ENCODE data around the gene MPRIP.

The MPRIP gene

DNA sequence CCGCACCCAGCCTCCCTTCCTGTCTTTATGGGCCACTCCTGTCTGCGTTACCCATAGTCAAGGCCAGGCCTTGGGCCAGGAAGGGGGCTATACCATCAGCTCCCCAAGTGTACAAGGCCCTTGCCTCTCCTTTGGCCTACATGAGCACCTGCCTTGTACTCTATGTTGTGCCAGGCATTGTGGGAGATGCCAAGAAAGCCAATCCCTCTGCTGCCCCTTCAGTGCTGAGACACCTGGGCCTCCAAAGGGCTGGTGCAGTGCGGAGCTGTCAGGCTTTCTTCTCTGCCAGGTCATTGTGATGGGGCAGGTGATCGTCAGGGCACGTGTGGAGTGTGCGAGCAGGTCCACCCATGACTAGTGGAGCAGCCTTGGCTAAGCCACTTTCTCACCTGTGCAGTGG is 59.9 kb downstream of the MPRIP start:
- FAIRE-seq (no peak), DNase-seq (ENCODE audit: insufficient read length, low spot score) (no peak)
- TF ChIP-seq SPI1 (IDR thresholded peaks at IDR 0.05; ENCODE audit: low read depth, low read length) (no peak), PAX5 (IDR thresholded peaks at IDR 0.05; ENCODE audit: insufficient read depth, low read length, severe bottlenecking) (no peak), POLR2AphosphoS5 (IDR thresholded peaks at IDR 0.05; ENCODE audit: low read depth, low read length) (no peak)

DNA sequence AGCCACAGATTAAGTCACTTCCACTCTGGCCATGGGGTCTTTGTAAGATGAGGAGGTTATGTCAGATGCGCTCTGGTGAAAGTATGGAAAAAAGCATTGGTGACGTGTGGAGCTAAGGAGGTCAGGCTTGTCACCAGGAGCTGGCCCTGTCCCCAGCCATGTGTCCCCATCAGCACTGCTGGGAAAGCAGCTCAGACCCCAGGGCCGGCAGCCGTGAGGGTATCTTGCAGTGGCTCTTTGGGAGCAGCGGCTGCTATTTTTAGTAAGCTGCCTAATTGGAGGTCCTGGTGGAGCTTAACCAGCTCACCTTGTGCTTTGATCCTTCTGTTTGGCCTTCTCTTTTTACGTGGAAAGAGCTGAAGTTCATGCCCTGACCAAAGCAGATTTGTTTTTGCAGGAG is 60.9 kb downstream of the MPRIP start:
- FAIRE-seq, result no peak

DNA sequence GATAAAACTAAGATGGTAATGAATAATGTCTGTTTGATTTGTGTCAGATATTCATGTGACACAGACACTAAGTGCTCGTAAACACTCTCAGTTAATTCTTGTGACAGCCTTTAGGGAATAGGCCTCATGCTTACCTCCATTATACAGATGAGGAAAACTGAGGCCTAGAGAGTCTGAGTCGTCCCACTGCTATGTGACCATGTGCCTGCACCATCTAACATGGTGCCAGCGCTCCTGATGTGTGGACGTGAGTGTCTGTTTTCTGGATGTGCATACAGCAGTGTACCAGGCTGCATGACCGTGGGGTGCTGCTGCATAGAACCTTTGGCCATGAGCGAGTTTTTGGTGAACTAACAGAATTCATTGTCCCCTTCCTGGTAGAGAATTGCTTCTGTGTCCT is 61.8 kb downstream of the MPRIP start:
- FAIRE-seq, result no peak
- no peak for DNase-seq (ENCODE audit: insufficient read length, low spot score)
- TF ChIP-seq POLR2AphosphoS5 (IDR thresholded peaks at IDR 0.05; ENCODE audit: low read depth, low read length) (no peak), SPI1 (IDR thresholded peaks at IDR 0.05; ENCODE audit: low read depth, low read length) (no peak), PAX5 (IDR thresholded peaks at IDR 0.05; ENCODE audit: insufficient read depth, low read length, severe bottlenecking) (no peak), TAF1 (IDR thresholded peaks at IDR 0.05; ENCODE audit: low read depth, low read length) (no peak), POLR2A (IDR thresholded peaks at IDR 0.05; ENCODE audit: low read depth, low read length) (no peak), POU2F2 (IDR thresholded peaks at IDR 0.05; ENCODE audit: low read depth, low read length) (no peak)

More for the DNA sequence above, 60.9 kb downstream of the MPRIP start:
- TF ChIP-seq SPI1 (IDR thresholded peaks at IDR 0.05; ENCODE audit: low read depth, low read length) (no peak), TAF1 (IDR thresholded peaks at IDR 0.05; ENCODE audit: low read depth, low read length) (no peak), POU2F2 (IDR thresholded peaks at IDR 0.05; ENCODE audit: low read depth, low read length) (no peak), POLR2A (IDR thresholded peaks at IDR 0.05; ENCODE audit: low read depth, low read length) (no peak), POLR2AphosphoS5 (IDR thresholded peaks at IDR 0.05; ENCODE audit: low read depth, low read length) (no peak), PAX5 (IDR thresholded peaks at IDR 0.05; ENCODE audit: insufficient read depth, low read length, severe bottlenecking) (no peak)
- no peak for DNase-seq (ENCODE audit: insufficient read length, low spot score)

DNA sequence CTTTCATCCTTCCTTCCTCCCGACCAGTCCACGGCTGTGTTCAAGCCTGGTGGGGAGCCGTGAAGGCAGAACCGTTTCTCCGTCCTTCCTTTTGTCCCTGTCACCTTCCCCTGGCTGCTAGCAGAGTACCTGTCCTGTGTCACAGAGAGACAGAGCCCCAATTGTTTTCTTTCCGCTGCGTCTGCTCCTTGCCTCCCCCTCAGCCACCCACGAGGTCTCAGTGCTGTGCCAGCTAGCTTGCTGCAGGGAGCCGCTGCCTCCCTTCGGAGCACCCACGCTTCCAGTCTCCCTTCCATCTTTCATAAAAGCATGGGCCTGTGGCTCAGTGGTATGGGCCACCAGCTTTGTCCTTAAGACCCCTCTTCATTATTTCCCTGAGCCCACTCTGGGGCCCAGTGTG is 62.2 kb downstream of the MPRIP start:
- FAIRE-seq (no peak), DNase-seq (ENCODE audit: insufficient read length, low spot score) (no peak)
- TF ChIP-seq POLR2A (IDR thresholded peaks at IDR 0.05; ENCODE audit: low read depth, low read length) (no peak), TAF1 (IDR thresholded peaks at IDR 0.05; ENCODE audit: low read depth, low read length) (no peak), POLR2AphosphoS5 (IDR thresholded peaks at IDR 0.05; ENCODE audit: low read depth, low read length) (no peak), SPI1 (IDR thresholded peaks at IDR 0.05; ENCODE audit: low read depth, low read length) (no peak), POU2F2 (IDR thresholded peaks at IDR 0.05; ENCODE audit: low read depth, low read length) (no peak), PAX5 (IDR thresholded peaks at IDR 0.05; ENCODE audit: insufficient read depth, low read length, severe bottlenecking) (no peak)

GRCh38 chr17:17105976-17106375 is 63.7 kb downstream of the MPRIP start:
- DNase-seq (ENCODE audit: insufficient read length, low spot score) (no peak), FAIRE-seq (no peak)
- TF ChIP-seq POLR2AphosphoS5 (IDR thresholded peaks at IDR 0.05; ENCODE audit: low read depth, low read length) (no peak), POLR2A (IDR thresholded peaks at IDR 0.05; ENCODE audit: low read depth, low read length) (no peak)

DNA sequence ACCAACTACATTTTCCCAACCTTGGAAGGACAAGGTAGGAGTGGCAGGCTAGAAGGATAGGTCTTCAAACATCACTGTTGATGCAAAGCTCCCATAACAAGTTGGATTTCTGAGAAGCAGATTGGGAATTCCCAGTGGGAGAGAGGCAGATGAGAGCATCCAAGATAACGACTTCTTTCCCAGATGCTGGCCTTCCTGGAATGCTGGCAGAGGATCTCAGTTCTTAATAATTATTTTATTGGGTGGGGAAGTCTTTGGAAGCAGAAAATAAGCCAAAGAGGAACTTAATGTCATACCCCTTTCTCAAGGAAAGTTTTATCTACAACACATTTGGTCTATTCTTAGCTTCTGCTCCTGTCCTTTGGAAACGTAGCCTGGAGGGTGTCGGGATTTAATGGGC is 64.5 kb downstream of the MPRIP start:
- DNase-seq (ENCODE audit: insufficient read length, low spot score) (no peak), FAIRE-seq (no peak)
- TF ChIP-seq POU2F2 (IDR thresholded peaks at IDR 0.05; ENCODE audit: low read depth, low read length) (no peak), POLR2AphosphoS5 (IDR thresholded peaks at IDR 0.05; ENCODE audit: low read depth, low read length) (no peak), TAF1 (IDR thresholded peaks at IDR 0.05; ENCODE audit: low read depth, low read length) (no peak), PAX5 (IDR thresholded peaks at IDR 0.05; ENCODE audit: insufficient read depth, low read length, severe bottlenecking) (no peak), SPI1 (IDR thresholded peaks at IDR 0.05; ENCODE audit: low read depth, low read length) (no peak), POLR2A (IDR thresholded peaks at IDR 0.05; ENCODE audit: low read depth, low read length) (no peak)

DNA sequence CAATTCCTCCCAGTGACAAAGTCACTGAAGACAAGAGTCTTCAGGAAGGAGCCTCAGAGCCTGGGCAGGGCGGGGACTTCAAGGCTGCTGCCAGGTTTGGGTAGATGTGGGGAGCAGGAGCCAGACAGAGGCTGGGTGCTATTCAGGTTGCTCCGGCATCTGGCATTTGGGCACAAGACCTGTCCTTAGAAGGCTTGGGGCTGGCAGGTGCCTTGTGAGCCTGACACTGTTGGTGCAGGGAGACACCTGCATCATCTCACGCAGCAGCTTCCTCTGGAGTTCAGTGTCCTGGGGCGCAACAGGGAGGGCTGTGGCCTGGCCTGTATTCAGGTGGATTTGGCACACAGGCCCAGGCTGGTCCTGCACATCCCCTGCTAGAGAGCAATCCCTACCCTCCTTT is 65.0 kb downstream of the MPRIP start:
- DNase-seq (ENCODE audit: insufficient read length, low spot score) (no peak), FAIRE-seq (no peak)
- TF ChIP-seq TAF1 (IDR thresholded peaks at IDR 0.05; ENCODE audit: low read depth, low read length) (no peak), POLR2AphosphoS5 (IDR thresholded peaks at IDR 0.05; ENCODE audit: low read depth, low read length) (no peak), POLR2A (IDR thresholded peaks at IDR 0.05; ENCODE audit: low read depth, low read length) (no peak), PAX5 (IDR thresholded peaks at IDR 0.05; ENCODE audit: insufficient read depth, low read length, severe bottlenecking) (no peak), SPI1 (IDR thresholded peaks at IDR 0.05; ENCODE audit: low read depth, low read length) (no peak), POU2F2 (IDR thresholded peaks at IDR 0.05; ENCODE audit: low read depth, low read length) (no peak)

GRCh38 chr17:17107891-17108431 is 65.7 kb downstream of the MPRIP start:
- no peak for DNase-seq (ENCODE audit: insufficient read length, low spot score)
- no peak for FAIRE-seq
- no peak for TF ChIP-seq POLR2AphosphoS5 (IDR thresholded peaks at IDR 0.05; ENCODE audit: low read depth, low read length)
- TF ChIP-seq POU2F2 (IDR thresholded peaks at IDR 0.05; ENCODE audit: low read depth, low read length), result no peak
- TF ChIP-seq PAX5 (IDR thresholded peaks at IDR 0.05; ENCODE audit: insufficient read depth, low read length, severe bottlenecking), result no peak
- TF ChIP-seq SPI1 (IDR thresholded peaks at IDR 0.05; ENCODE audit: low read depth, low read length), result no peak
- TF ChIP-seq POLR2A (IDR thresholded peaks at IDR 0.05; ENCODE audit: low read depth, low read length), result no peak
- TF ChIP-seq TAF1 (IDR thresholded peaks at IDR 0.05; ENCODE audit: low read depth, low read length), result no peak

GRCh38 chr17:17108451-17109049 is 66.3 kb downstream of the MPRIP start:
- DNase-seq (ENCODE audit: insufficient read length, low spot score), result no peak
- TF ChIP-seq SPI1 (IDR thresholded peaks at IDR 0.05; ENCODE audit: low read depth, low read length), result no peak
- TF ChIP-seq POU2F2 (IDR thresholded peaks at IDR 0.05; ENCODE audit: low read depth, low read length), result no peak
- TF ChIP-seq TAF1 (IDR thresholded peaks at IDR 0.05; ENCODE audit: low read depth, low read length), result no peak
- TF ChIP-seq POLR2AphosphoS5 (IDR thresholded peaks at IDR 0.05; ENCODE audit: low read depth, low read length), result no peak
- no peak for TF ChIP-seq POLR2A (IDR thresholded peaks at IDR 0.05; ENCODE audit: low read depth, low read length)
- no peak for TF ChIP-seq PAX5 (IDR thresholded peaks at IDR 0.05; ENCODE audit: insufficient read depth, low read length, severe bottlenecking)
- FAIRE-seq, result peak; percentile 28

DNA sequence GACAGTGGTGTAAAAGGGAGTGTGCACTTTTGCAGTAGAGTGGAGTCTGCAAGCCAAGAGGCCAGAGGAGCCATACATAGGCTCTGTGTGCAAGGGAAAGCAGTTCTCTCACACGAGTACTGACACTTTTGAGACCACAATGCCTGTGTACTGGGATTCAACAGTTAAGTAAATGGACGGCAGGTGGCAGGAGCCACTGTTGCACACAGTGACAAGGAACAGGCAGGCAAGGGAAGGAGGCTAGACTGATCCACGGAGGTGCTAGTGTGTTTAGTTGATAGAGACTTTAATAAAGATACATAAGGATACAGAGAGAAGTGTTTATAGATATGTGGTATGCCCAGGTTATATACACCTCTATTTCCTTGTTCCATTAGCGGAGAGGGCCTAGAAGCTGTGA is 67.0 kb downstream of the MPRIP start:
- no peak for FAIRE-seq

More for the DNA sequence above, 67.0 kb downstream of the MPRIP start:
- DNase-seq (ENCODE audit: insufficient read length, low spot score), result no peak
- TF ChIP-seq POLR2AphosphoS5 (IDR thresholded peaks at IDR 0.05; ENCODE audit: low read depth, low read length) (no peak), SPI1 (IDR thresholded peaks at IDR 0.05; ENCODE audit: low read depth, low read length) (no peak), TAF1 (IDR thresholded peaks at IDR 0.05; ENCODE audit: low read depth, low read length) (no peak), PAX5 (IDR thresholded peaks at IDR 0.05; ENCODE audit: insufficient read depth, low read length, severe bottlenecking) (no peak), POU2F2 (IDR thresholded peaks at IDR 0.05; ENCODE audit: low read depth, low read length) (no peak), POLR2A (IDR thresholded peaks at IDR 0.05; ENCODE audit: low read depth, low read length) (no peak)
